NCI-H82 treated with DMSO at 0.1 percent for 48 hours (cell line): ENCODE data around the gene PFKFB4.

Source experiments
- DNase-seq: peaks from one replicate; lab custom pipeline; 2025; ENCODE audit not compliant: unreplicated experiment; lab: John Stamatoyannopoulos, UW

PFKFB4 gene

GRCh38 chr3:48585411-48585810 lies 28.8 kb upstream of the PFKFB4 start:
- no peak for DNase-seq

DNA sequence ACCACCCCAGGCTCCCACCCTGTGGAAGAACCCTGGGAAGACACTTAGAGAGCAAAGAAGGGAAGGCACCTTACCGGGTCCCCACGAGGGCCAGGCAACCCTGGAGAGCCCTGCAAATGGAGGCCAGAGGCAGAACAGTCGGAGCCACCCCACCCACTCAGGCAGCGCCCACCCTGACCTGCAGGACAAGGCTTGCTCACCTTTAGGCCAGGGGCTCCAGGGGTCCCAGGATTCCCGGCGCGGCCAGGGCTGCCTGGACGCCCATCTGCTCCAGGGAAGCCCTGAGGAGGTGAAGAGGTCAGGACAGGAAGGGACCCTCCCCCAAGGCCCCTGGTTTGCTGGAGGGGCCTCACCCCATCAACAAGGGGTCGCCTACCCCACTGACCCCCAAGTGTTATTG lies 28.2 kb upstream of the PFKFB4 start:
- DNase-seq, result no peak

GRCh38 chr3:48581621-48582481 lies 25.2 kb upstream of the PFKFB4 start:
- DNase-seq, result no peak

DNA sequence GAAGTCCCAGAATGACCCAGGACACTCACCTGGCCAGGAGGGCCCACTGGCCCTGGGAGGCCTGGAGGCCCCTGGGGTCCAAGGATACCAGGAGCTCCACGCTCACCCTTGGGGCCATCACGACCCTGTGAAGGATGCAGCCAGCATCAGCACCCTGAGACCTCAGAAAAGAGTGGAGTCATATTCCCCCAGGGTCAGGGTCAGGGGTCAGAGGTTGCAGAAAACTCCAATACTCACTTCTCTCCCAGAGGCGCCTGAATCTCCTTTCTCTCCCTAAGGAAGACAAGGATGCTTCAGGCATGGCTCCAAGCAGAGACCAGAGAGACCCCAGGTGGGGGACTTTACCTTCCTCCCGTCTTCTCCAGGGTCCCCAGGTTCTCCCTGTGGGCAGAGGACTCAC lies 20.0 kb upstream of the PFKFB4 start:
- no peak for DNase-seq

DNA sequence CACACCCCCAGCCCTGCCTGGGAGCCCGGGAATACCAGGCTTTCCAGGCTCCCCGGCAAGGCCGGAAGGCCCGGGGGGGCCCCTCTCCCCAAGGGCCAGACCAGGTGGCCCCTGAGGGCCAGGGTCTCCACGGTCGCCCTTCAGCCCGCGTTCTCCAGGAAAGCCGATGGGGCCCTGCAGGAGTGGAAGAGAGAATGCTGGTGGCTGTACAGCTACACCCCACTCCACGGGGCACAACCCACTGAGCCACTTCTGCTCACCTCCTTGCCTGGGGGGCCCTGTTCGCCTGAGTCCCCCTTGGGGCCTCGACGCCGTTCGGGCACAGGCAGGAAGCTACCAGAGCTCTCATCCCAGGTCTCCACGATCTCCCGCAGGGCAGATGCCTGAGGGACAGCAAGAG lies 18.8 kb upstream of the PFKFB4 start:
- no peak for DNase-seq

- no peak for DNase-seq
These were observed 17.5 kb upstream of the PFKFB4 start for GRCh38 chr3:48573973-48574585.

GRCh38 chr3:48572517-48572916 lies 15.9 kb upstream of the PFKFB4 start:
- no peak for DNase-seq

DNA sequence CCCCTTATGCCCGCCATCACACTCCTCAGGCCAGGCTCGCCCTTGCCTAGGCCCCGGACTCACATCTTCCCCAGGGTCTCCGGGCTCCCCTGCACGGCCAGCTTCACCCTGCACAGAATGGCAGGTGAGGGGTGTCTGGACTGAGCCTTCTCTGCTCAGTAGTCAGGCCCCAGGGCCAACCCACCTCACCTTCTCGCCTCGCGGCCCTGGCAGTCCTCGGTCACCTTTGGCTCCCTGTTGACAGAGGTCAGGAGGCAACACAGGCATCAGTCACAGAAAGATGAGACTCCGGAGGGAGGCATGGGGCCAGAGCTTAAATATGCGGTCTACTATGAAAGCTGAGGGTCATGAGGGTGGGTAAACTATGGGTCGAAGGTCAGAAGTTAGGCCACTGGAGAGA lies 15.3 kb upstream of the PFKFB4 start:
- DNase-seq, result no peak

DNA sequence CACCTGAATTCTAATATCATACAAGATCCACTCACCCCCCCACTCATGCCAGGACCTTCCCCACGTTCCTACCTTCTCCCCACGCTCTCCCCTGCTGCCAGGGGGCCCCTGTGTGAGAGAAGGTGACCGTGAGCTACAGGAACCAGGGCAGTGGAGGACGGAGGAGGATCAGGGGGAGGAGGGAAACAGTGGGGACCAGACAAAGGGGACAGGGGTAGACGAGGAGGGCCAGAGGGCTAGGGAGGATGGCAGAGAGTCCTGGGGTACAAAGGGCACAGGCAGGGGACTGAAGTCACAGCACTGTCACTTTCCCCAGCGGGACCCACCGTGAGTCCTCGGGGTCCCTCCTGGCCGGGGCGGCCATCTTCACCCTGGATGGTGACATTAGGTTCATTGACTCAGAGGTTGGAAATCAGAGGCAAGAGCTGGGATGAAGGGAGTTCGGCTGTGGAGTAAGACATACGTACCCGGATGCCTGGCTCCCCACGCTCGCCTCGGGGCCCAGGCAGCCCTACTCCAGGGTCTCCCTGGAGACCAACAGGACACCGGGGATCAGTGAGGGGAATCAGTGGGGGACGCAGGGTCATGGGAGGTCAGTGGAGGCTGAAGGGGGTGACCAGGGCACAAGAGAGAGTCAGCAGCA lies 13.3 kb upstream of the PFKFB4 start:
- DNase-seq, result no peak

DNA sequence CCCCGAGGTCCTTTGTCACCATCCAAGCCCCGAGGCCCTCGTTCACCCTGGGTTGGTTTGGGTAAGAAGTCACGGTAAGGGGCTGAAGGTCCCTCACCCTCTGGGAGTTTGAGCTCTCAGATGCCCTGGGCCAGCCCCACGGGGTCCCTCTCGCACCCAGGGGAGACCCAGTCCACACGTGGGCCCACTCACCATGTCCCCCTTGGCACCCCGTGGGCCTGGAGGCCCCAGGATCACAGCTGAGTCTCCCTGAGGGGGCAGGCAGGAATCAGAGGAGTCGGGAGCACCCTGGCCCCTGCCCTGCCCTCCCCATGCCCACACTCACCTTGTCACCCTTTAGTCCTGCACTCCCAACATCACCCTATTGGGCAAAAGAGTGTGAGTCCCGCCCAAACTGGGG lies 12.8 kb upstream of the PFKFB4 start:
- DNase-seq, result no peak

DNA sequence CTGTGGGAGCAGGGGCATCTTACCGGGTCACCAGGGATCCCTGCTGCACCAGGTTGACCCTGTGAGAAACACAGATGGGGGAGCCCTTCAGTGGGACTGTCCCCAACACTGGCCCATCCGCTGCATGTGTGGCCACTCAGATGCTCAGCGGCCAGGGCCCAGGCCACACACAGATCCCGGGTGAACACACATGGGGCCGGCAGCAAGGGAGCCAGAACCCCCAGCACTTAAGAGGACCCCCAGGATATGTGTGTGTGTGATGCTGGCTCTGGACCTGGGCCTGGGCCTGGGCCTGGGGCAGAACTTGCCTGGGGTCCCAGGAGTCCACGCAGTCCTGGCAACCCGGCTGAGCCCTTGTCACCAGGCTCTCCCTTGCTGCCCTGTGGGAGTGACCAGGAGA lies 11.9 kb upstream of the PFKFB4 start:
- no peak for DNase-seq

DNA sequence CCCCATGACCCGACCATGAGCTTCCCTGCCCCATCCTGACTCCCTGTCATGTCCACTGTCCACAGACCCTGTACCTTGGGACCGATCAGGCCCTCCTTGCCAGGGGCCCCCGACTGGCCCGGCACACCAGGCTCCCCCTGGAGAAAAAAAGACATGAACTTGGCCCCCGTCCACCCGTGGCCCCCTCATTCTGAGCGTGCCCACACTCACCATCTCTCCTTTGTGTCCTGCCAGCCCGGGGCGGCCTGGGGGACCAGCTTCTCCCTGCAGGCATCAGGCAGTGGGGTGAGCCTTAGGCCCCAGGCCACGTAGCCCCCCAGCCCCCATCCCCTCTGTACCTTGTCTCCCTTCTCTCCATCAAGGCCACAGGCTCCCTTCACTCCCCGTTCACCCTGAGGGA lies 10.9 kb upstream of the PFKFB4 start:
- no peak for DNase-seq

DNA sequence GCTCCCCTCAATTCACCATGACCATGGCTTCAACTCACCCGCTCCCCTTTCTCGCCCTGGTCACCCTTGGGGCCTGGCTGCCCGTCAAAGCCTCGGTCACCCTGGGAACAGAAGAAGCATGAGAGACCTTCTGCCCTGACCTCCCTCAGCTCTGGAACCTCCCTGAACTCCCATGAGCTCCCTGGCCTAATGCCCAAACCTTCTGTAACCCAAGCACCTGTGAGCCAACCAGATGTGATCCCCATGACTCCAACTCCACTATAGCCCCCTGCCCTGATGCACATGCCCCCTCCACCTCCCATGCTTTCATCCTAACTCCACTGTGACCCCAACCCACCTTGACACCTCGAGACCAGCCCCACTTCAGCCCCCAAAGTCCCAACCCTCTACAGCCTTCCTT lies 10.5 kb upstream of the PFKFB4 start:
- no peak for DNase-seq

GRCh38 chr3:48566401-48566760 lies 9.8 kb upstream of the PFKFB4 start:
- no peak for DNase-seq

GRCh38 chr3:48565591-48566400 lies 9.2 kb upstream of the PFKFB4 start:
- DNase-seq, result no peak

GRCh38 chr3:48565186-48565585 lies 8.6 kb upstream of the PFKFB4 start:
- no peak for DNase-seq

GRCh38 chr3:48564667-48565066 lies 8.1 kb upstream of the PFKFB4 start:
- no peak for DNase-seq

DNA sequence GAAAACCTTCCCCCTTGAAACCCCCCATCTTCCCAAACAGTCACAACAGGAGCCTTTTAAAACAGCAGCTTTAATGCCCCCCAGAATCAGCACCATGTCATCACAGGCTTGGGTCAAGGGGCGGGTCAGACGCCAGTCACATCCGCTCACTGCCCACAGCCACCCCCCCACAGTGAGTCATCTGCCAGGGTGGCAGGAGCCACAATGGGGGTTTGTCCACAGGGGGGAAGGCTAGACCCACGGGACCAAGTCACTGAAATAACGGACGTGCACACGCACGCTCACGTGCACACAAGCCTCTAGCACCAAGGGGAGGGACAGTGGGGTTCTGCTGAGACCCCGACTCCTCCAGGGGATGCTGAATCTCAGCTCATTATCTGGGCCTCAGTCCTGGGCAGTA lies 7.4 kb upstream of the PFKFB4 start:
- DNase-seq, result no peak

DNA sequence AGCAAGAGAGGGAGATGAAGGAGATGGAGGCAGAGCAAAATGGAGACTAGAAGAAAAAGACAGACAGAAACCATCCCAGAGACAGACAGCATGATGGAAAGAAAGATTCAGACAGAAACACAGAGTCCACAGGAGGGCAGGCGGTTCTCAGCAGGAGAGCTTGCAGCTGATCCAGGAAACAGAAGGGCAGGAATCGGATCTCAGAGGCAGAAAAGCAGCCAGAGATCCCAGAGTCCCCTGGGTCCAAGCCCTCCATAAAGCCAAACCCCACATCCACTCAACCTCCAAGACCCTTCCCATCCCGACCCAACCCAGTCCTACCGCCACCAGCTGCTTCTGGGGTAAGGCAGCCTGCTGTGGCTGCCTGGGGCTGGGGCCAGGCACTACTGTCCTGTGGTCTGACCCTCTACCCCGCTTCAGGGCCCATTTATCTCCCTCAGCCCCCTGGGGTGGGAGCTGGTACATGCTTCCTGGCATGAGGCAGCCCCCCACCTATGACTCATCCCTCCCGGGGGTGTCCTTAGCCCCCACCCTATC lies 6.8 kb upstream of the PFKFB4 start, which contains the start of gene UCN2:
TSS of gene UCN2 (minus strand) at position 400 of the 537 bp plus-strand sequence. CDS start 657 bp downstream, outside the sequence.
- no peak for DNase-seq

- no peak for DNase-seq
These were observed 5.9 kb upstream of the PFKFB4 start for GRCh38 chr3:48562367-48563095.
